HepG2 (cell line): Measurements from ENCODE around the gene ZC3H18. TPM values are rescaled to one million over a fixed set of nuclear protein-coding genes. Genes with fewer than 3 reads are reported as not detected.

Experiments
- HNF1B ChIP-seq: sonication (generic); formaldehyde crosslinking; IDR thresholded peaks from 2 replicates; pipeline ENCODE4 v1.5.1; 2020; ENCODE audit warnings: mild to moderate bottlenecking, moderate library complexity, missing genetic modification reagents
- NR0B2 ChIP-seq: sonication (generic); formaldehyde crosslinking; IDR thresholded peaks from 2 replicates; pipeline ENCODE4 v1.4.0; 2020; ENCODE audit warnings: mild to moderate bottlenecking, missing genetic modification reagents
- PCBP1 ChIP-seq: fragments of 200-400 bp; formaldehyde crosslinking; IDR thresholded peaks from 2 replicates; pipeline ENCODE4 v1.6.1; 2017; ENCODE audit warnings: mild to moderate bottlenecking, low read depth, low read length, borderline replicate concordance
- POLR2A ChIP-seq, 2 experiments: IDR thresholded peaks; 2 replicates each; pipeline ENCODE4 v1.6.1; 2011; ENCODE audit warnings: low read depth in 2 of 2, low read length in 2 of 2, mild to moderate bottlenecking in 1 of 2, moderate library complexity in 1 of 2; ENCODE audit not compliant: insufficient read depth in 1 of 2
- POLR2G ChIP-seq: fragments of 200-400 bp; formaldehyde crosslinking; IDR thresholded peaks from 2 replicates; pipeline ENCODE4 v1.6.1; 2018; ENCODE audit warnings: mild to moderate bottlenecking, low read depth, low read length, moderate library complexity
- RBM22 ChIP-seq: fragments of 200-400 bp; formaldehyde crosslinking; optimal IDR thresholded peaks from 2 replicates; pipeline ENCODE3; 2017; ENCODE audit warnings: mild to moderate bottlenecking, low read length, moderate library complexity
- TMF1 ChIP-seq: sonication (generic); formaldehyde crosslinking; IDR thresholded peaks from 2 replicates; pipeline ENCODE4 v1.8.1; 2022; ENCODE audit warnings: low read depth, missing genetic modification reagents
- ZNF687 ChIP-seq: sonication (generic); formaldehyde crosslinking; IDR thresholded peaks from 2 replicates; pipeline ENCODE4 v1.5.1; 2020; ENCODE audit warnings: mild to moderate bottlenecking, missing genetic modification reagents, moderate library complexity
- polyA plus RNA-seq, 8 experiments: library from polyadenylated mRNA; depleted of rRNA in 3 of 8; stranded (reverse) in 7 of 8; unstranded in 1 of 8; fragments of >200 nt; fragmentation: Illumina TruSeq in 4 of 8; extraction: Trizol in 4 of 8; gene quantifications; 2 replicates each; pipeline versions ENCODE4 v1.2.1 to v1.2.3, GENCODE V29; 2011 to 2016; ENCODE audit warnings: low read depth in 4 of 8, missing spikeins in 1 of 8, mixed read lengths in 1 of 8; ENCODE audit not compliant: insufficient read depth in 1 of 8
- total RNA-seq, 5 experiments: library from RNA; depleted of rRNA; stranded (reverse); fragments of >200 nt; fragmentation: Illumina TruSeq; extraction: Trizol; gene quantifications; 2 replicates each; pipeline ENCODE4 v1.2.3, GENCODE V29; 2016; ENCODE audit warnings: low read depth in 1 of 5

The ZC3H18 gene
- total and polyA plus RNA-seq, 2 of the 13 experiments (the other 11 are each of a cell fraction or from before 2014, with no cell fraction given): 11.2 to 27.4 TPM

- TF ChIP-seq ZNF687: 0 out of 2 replicates have a peak, but pooled peaks have one; percentile 6
- TF ChIP-seq PCBP1: peak; percentile 64; the same call in 1 of the 2 replicates
- TF ChIP-seq RBM22: peak; percentile 96
- TF ChIP-seq NR0B2 (CRISPR knock-in tag): no peak
- TF ChIP-seq HNF1B (CRISPR knock-in tag): no peak
- TF ChIP-seq POLR2A (IDR thresholded peaks at IDR 0.05; ENCODE audit: insufficient read depth in 1 of 2, low read depth in 2 of 2, low read length in 2 of 2): 0 out of 4 replicates have a peak, but pooled peaks of 1 of the 2 experiments have one; percentile 27
- peak; percentile 28; the same call in 1 of the 2 replicates for TF ChIP-seq POLR2G
- 0 out of 2 replicates have a peak, but pooled peaks have one; percentile 14 for TF ChIP-seq TMF1
These were observed 33.0 kb upstream of the ZC3H18 start (continued) for GRCh38 chr16:88536971-88537751.
